Measurements from ENCODE around the gene IGF2BP1.
"Not testable (repeated sequence)": the region's sequence is repeated elsewhere in the genome, so short reads cannot be mapped to it uniquely, and the experiment has no call there.

IGF2BP1 gene

DNA sequence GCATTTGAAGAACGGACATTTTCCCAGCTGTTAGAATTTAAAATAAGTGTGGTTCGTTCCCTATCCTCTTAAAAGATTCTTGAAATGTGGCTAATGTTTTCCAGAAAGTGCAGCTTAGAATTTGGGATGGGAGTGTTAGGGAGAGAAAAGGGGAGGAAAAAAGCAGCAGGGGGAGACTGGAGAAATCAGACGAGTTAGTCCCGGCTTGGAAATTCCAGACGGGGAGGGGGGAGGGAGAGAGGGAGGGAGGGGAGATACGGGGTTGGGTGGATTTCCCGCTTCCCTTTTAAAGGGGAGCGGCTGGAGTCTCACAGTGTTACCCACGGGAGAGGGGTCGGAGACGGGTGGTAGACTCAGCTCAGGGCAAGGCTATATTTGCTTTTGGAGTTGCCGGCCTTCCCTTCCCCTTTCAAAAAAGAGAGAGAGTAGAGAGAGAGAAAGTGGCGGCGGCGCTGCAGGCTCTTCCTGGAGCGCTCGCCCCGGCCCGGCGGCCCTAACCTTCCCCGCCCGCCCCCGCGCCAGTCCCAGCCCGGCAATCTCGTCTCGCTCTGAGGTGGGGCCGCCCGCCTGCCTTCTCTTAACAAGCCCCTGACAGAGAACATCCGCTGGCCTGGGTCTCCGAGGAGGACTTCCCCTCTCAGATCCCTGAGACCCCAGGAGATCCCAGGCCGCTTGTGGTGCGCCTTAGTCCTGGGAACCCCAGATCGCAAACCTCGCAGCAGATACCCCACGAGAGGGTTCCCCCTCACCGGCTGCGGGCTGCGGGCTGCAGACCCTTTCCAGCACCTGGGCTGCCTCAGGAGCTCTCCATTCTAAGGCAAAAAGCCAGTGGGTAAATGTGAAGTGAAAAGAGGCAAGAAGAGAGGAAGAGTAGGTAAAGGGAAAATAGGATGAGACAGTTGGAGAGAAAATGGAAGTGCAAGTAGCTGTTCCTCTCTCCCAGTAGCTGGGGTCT lies 6.6 kb downstream of the IGF2BP1 start:
- WGBS, 2 experiments, result 3 to 4% methylated on average over 39 of the region's 39 CpGs
- H3K4me1 ChIP-seq (ENCODE audit: control insufficient read depth, insufficient read depth, low read length), result peaks cover 31% of the 10 kb centered on the region
- H3K9me3 ChIP-seq (ENCODE audit: control insufficient read depth, low read length), result no peaks in the 10 kb centered on the region
- peak overlapping the region; percentile 98 for H3K4me3 ChIP-seq (ENCODE audit: insufficient read depth, low read depth, low read length)
- no peaks in the 10 kb centered on the region for H3K27me3 ChIP-seq (ENCODE audit: control insufficient read depth, insufficient read depth, low read length, poor library complexity, severe bottlenecking)
- peak overlapping the region; percentile 17 for H3K27ac ChIP-seq (ENCODE audit: insufficient read depth, low read depth, low read length, poor library complexity, severe bottlenecking)
- peaks cover 13% of the 10 kb centered on the region for H3K36me3 ChIP-seq (ENCODE audit: control insufficient read depth, insufficient read depth, low read length)

GRCh38 chr17:49005140-49005539 lies 8.0 kb downstream of the IGF2BP1 start:
- Histone ChIP-seq H3K9me3 (ENCODE audit: control insufficient read depth, low read length) (no peaks in the 10 kb centered on the region), H3K36me3 (ENCODE audit: control insufficient read depth, insufficient read depth, low read length) (peaks cover 13% of the 10 kb centered on the region), H3K27ac (ENCODE audit: insufficient read depth, low read depth, low read length, poor library complexity, severe bottlenecking) (no peak overlapping the region), H3K4me1 (ENCODE audit: control insufficient read depth, insufficient read depth, low read length) (peaks cover 31% of the 10 kb centered on the region), H3K27me3 (ENCODE audit: control insufficient read depth, insufficient read depth, low read length, poor library complexity, severe bottlenecking) (no peaks in the 10 kb centered on the region), H3K4me3 (ENCODE audit: insufficient read depth, low read depth, low read length) (no peak overlapping the region)
- WGBS, 2 experiments, result 88 to 90% methylated on average over 2 of the region's 2 CpGs

DNA sequence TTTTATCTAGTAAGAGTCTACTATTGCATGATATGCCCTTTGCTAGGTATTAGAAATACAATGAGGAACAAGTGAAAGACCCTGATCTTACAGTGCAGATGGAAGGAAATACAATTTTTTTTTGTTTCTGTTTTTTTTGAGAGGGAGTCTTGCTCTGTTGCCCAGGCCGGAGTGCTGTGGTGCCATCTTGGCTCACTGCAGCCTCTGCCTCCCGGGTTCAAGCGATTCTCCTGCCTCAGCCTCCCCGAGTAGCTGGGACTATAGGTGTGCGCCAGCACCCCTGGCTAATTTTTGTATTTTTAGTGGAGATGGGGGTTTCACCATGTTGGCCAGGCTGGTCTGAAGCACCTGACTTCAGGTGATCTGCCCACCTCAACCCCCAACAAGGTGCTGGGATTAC lies 11.7 kb downstream of the IGF2BP1 start:
- H3K36me3 ChIP-seq (ENCODE audit: control insufficient read depth, insufficient read depth, low read length), result peaks cover 13% of the 10 kb centered on the region
- WGBS, 2 experiments, result 93 to 96% methylated on average over 5 of the region's 5 CpGs
- H3K4me3 ChIP-seq (ENCODE audit: insufficient read depth, low read depth, low read length); H3K9me3 ChIP-seq (ENCODE audit: control insufficient read depth, low read length); H3K27me3 ChIP-seq (ENCODE audit: control insufficient read depth, insufficient read depth, low read length, poor library complexity, severe bottlenecking); H3K27ac ChIP-seq (ENCODE audit: insufficient read depth, low read depth, low read length, poor library complexity, severe bottlenecking): not testable (repeated sequence)
- H3K4me1 ChIP-seq (ENCODE audit: control insufficient read depth, insufficient read depth, low read length), result peaks cover 47% of the 10 kb centered on the region

- Histone ChIP-seq H3K4me3 (ENCODE audit: insufficient read depth, low read depth, low read length) (peak overlapping the region; percentile 45), H3K9me3 (ENCODE audit: control insufficient read depth, low read length) (no peaks in the 10 kb centered on the region), H3K36me3 (ENCODE audit: control insufficient read depth, insufficient read depth, low read length) (no peaks in the 10 kb centered on the region), H3K27me3 (ENCODE audit: control insufficient read depth, insufficient read depth, low read length, poor library complexity, severe bottlenecking) (no peaks in the 10 kb centered on the region), H3K4me1 (ENCODE audit: control insufficient read depth, insufficient read depth, low read length) (peaks cover 46% of the 10 kb centered on the region), H3K27ac (ENCODE audit: insufficient read depth, low read depth, low read length, poor library complexity, severe bottlenecking) (peak overlapping the region; percentile 99)
- 43 to 53% methylated on average over 8 to 9 of the region's 9 CpGs for WGBS, 2 experiments
Observed at GRCh38 chr17:49012769-49013255, 15.6 kb downstream of the IGF2BP1 start.

DNA sequence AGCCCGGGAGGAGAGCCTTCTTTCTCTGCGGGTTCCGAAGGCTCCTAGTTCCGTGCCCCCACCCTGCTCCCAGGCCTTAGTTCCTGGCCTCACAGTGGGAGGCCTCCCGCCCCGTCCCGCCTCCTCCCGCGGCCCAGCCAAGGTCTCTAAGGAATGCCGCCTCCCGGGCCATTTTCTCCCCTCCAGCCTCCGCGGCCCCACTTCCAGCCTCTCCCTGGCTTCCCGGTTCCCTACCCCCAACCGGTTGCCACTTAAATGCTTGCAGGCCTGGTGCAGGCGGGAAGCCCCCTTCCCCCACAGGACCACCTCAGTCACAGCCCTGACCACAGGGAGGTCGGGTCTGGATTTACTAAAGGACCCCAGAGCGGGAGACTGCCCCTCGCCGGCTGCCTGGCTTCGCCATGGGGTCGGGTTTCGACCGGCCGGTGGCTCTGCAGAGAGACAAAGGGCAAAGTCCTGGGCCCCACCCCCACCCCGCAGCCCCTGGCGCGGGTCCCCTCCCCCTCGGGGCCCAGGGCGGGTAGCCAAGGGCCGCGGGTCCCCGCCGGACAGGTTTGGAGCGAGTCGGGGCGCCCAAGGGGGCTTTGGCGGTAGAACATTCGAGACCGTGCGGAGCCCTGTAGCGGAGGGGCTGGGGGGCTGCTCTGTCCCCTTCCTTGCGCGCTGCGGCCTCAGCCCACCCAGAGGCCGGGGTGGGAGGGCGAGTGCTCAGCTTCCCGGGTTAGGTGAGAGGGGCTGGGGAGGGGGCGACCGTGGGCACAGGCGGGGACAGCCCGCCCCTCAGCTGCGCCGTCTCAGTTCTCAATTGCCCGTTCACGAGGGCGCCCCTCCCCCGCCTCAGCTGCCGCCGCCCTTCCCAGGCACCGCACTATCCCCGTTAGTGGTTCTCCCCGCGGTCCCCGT lies 16.4 kb downstream of the IGF2BP1 start:
- Histone ChIP-seq H3K27me3 (ENCODE audit: control insufficient read depth, insufficient read depth, low read length, poor library complexity, severe bottlenecking) (no peaks in the 10 kb centered on the region), H3K4me1 (ENCODE audit: control insufficient read depth, insufficient read depth, low read length) (peaks cover 54% of the 10 kb centered on the region), H3K9me3 (ENCODE audit: control insufficient read depth, low read length) (no peaks in the 10 kb centered on the region), H3K27ac (ENCODE audit: insufficient read depth, low read depth, low read length, poor library complexity, severe bottlenecking) (peak overlapping the region; percentile 99), H3K36me3 (ENCODE audit: control insufficient read depth, insufficient read depth, low read length) (no peaks in the 10 kb centered on the region), H3K4me3 (ENCODE audit: insufficient read depth, low read depth, low read length) (peak overlapping the region; percentile 45)
- WGBS, 2 experiments, result 1 to 2% methylated on average over 65 of the region's 65 CpGs

DNA sequence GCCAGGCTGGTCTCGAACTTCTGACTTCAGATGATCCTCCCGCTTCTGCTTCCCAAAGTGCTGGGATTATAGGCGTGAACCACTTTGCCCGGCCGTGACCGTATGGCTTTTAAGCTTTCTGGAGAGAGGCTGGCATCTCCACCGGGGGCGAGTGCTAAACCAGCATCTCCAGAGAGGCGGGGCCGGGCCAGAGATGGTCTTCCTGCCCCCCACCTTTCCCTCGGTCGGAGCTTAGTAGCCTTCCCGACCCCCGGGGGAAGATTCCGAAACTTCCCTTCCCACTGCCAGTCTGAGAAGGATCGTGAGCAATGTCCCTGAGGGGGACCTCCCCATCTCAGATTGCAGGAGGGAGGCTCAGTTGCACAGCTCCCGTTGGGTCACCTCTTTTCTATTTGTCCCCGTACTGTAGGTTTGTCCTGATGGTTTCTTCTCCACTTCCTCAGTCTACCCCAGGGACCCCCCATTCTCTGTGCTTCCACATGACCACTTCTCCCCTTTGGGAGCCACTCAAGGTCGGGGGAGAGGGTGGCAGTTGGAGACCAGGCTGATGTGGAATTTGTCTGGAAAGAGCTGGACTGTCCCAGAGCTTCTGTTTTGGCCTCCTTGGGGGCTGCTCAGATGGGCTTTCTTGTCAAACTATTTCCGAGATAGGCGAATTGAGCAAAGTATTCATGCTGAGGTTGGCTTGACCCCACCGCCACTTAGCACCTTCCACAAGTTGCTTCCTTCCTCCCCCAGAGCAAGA lies 18.2 kb downstream of the IGF2BP1 start:
- no peaks in the 10 kb centered on the region for H3K36me3 ChIP-seq (ENCODE audit: control insufficient read depth, insufficient read depth, low read length)

GRCh38 chr17:49015924-49016774 lies 19.0 kb downstream of the IGF2BP1 start:
- 88 to 91% methylated on average over 11 of the region's 11 CpGs for WGBS, 2 experiments
- no peak overlapping the region for H3K4me3 ChIP-seq (ENCODE audit: insufficient read depth, low read depth, low read length)
- no peaks in the 10 kb centered on the region for H3K27me3 ChIP-seq (ENCODE audit: control insufficient read depth, insufficient read depth, low read length, poor library complexity, severe bottlenecking)
- no peaks in the 10 kb centered on the region for H3K9me3 ChIP-seq (ENCODE audit: control insufficient read depth, low read length)
- H3K36me3 ChIP-seq (ENCODE audit: control insufficient read depth, insufficient read depth, low read length), result no peaks in the 10 kb centered on the region
- no peak overlapping the region for H3K27ac ChIP-seq (ENCODE audit: insufficient read depth, low read depth, low read length, poor library complexity, severe bottlenecking)
- peaks cover 74% of the 10 kb centered on the region for H3K4me1 ChIP-seq (ENCODE audit: control insufficient read depth, insufficient read depth, low read length)

More for the DNA sequence above, 18.2 kb downstream of the IGF2BP1 start:
- Histone ChIP-seq H3K4me1 (ENCODE audit: control insufficient read depth, insufficient read depth, low read length) (peaks cover 68% of the 10 kb centered on the region), H3K27ac (ENCODE audit: insufficient read depth, low read depth, low read length, poor library complexity, severe bottlenecking) (no peak overlapping the region), H3K9me3 (ENCODE audit: control insufficient read depth, low read length) (no peaks in the 10 kb centered on the region), H3K4me3 (ENCODE audit: insufficient read depth, low read depth, low read length) (no peak overlapping the region), H3K27me3 (ENCODE audit: control insufficient read depth, insufficient read depth, low read length, poor library complexity, severe bottlenecking) (no peaks in the 10 kb centered on the region)
- 86% methylated on average over 22 of the region's 22 CpGs for WGBS, 2 experiments

GRCh38 chr17:49016775-49017463 lies 19.7 kb downstream of the IGF2BP1 start:
- Histone ChIP-seq H3K4me1 (ENCODE audit: control insufficient read depth, insufficient read depth, low read length) (peaks cover 74% of the 10 kb centered on the region), H3K4me3 (ENCODE audit: insufficient read depth, low read depth, low read length) (no peak overlapping the region), H3K9me3 (ENCODE audit: control insufficient read depth, low read length) (no peaks in the 10 kb centered on the region), H3K27ac (ENCODE audit: insufficient read depth, low read depth, low read length, poor library complexity, severe bottlenecking) (no peak overlapping the region), H3K36me3 (ENCODE audit: control insufficient read depth, insufficient read depth, low read length) (no peaks in the 10 kb centered on the region), H3K27me3 (ENCODE audit: control insufficient read depth, insufficient read depth, low read length, poor library complexity, severe bottlenecking) (no peaks in the 10 kb centered on the region)
- 85 to 89% methylated on average over 8 to 15 of the region's 16 CpGs for WGBS, 2 experiments

All from ectodermal cell (in vitro differentiated cells).